ENCODE results near the gene PRELP. TPM values are rescaled to one million over a fixed set of nuclear protein-coding genes. Genes with fewer than 3 reads are reported as not detected.
"Not testable (repeated sequence)": the region's sequence is repeated elsewhere in the genome, so short reads cannot be mapped to it uniquely, and the experiment has no call there.

PRELP gene
- total RNA-seq, 2 donors from 2014 or later = not detected

- Mint-ChIP-seq H3K4me1 (ENCODE audit: low read depth) (no peaks in the 10 kb centered on the region), H3K9me3 (peaks cover 2% of the 10 kb centered on the region in 2 donors), H3K27me3 (ENCODE audit: low read depth) (peaks cover 33% of the 10 kb centered on the region)
Measured at GRCh38 chr1:203447151-203447550, 28.5 kb upstream of the PRELP start.

GRCh38 chr1:203447598-203447997 lies 28.0 kb upstream of the PRELP start:
- H3K27ac Mint-ChIP-seq; H3K36me3 Mint-ChIP-seq (ENCODE audit: insufficient read depth in 2 of 2); DNase-seq; H3K4me3 Mint-ChIP-seq; H3K9me3 Mint-ChIP-seq; H3K4me1 Mint-ChIP-seq (ENCODE audit: low read depth); ATAC-seq (replicated peaks in 1 of 2): not testable (repeated sequence)
- peaks cover 35% of the 10 kb centered on the region for H3K27me3 Mint-ChIP-seq (ENCODE audit: low read depth)

More at GRCh38 chr1:203447151-203447550, 28.5 kb upstream of the PRELP start:
- no peak overlapping the region for H3K4me3 Mint-ChIP-seq
- DNase-seq (no peak), ATAC-seq (replicated peaks in 1 of 2) (no peak)
- H3K36me3 Mint-ChIP-seq (ENCODE audit: insufficient read depth in 2 of 2) = peaks cover 0 to 1% of the 10 kb centered on the region in 2 donors
- H3K27ac Mint-ChIP-seq = no peak overlapping the region

GRCh38 chr1:203448521-203449061 lies 27.0 kb upstream of the PRELP start:
- H3K4me3 Mint-ChIP-seq = no peak overlapping the region
- H3K27ac Mint-ChIP-seq = no peak overlapping the region
- H3K4me1 Mint-ChIP-seq (ENCODE audit: low read depth) = no peaks in the 10 kb centered on the region
- H3K36me3 Mint-ChIP-seq (ENCODE audit: insufficient read depth in 2 of 2) = peaks cover 0 to 1% of the 10 kb centered on the region in 2 donors
- peaks cover 2% of the 10 kb centered on the region in 2 donors for H3K9me3 Mint-ChIP-seq
- peaks cover 34% of the 10 kb centered on the region for H3K27me3 Mint-ChIP-seq (ENCODE audit: low read depth)
- ATAC-seq (replicated peaks in 1 of 2) (no peak), DNase-seq (no peak)

- Mint-ChIP-seq H3K27ac (no peak overlapping the region), H3K27me3 (ENCODE audit: low read depth) (peaks cover 34% of the 10 kb centered on the region), H3K4me1 (ENCODE audit: low read depth) (no peaks in the 10 kb centered on the region), H3K36me3 (ENCODE audit: insufficient read depth in 2 of 2) (peaks cover under 1 to 1% of the 10 kb centered on the region in 2 donors), H3K4me3 (no peak overlapping the region), H3K9me3 (peaks cover under 1 to 1% of the 10 kb centered on the region in 2 donors)
- ATAC-seq (replicated peaks in 1 of 2) (no peak), DNase-seq (no peak)
Measured at GRCh38 chr1:203450001-203450400, 25.6 kb upstream of the PRELP start.

GRCh38 chr1:203450479-203451149 lies 25.0 kb upstream of the PRELP start:
- peaks cover 0 to 1% of the 10 kb centered on the region in 2 donors for H3K36me3 Mint-ChIP-seq (ENCODE audit: insufficient read depth in 2 of 2)
- no peak overlapping the region for H3K4me3 Mint-ChIP-seq
- ATAC-seq (replicated peaks in 1 of 2) (no peak), DNase-seq (no peak)
- H3K27ac Mint-ChIP-seq = no peak overlapping the region
- no peaks in the 10 kb centered on the region for H3K4me1 Mint-ChIP-seq (ENCODE audit: low read depth)
- no peaks in the 10 kb centered on the region for H3K9me3 Mint-ChIP-seq
- H3K27me3 Mint-ChIP-seq (ENCODE audit: low read depth) = peaks cover 34% of the 10 kb centered on the region

- peaks cover 0 to 1% of the 10 kb centered on the region in 2 donors for H3K36me3 Mint-ChIP-seq (ENCODE audit: insufficient read depth in 2 of 2)
- DNase-seq (no peak), ATAC-seq (replicated peaks in 1 of 2) (no peak)
- H3K9me3 Mint-ChIP-seq = no peaks in the 10 kb centered on the region
- no peak overlapping the region for H3K4me3 Mint-ChIP-seq
- no peaks in the 10 kb centered on the region for H3K4me1 Mint-ChIP-seq (ENCODE audit: low read depth)
- H3K27ac Mint-ChIP-seq = no peak overlapping the region
- peaks cover 34% of the 10 kb centered on the region for H3K27me3 Mint-ChIP-seq (ENCODE audit: low read depth)
Measured at GRCh38 chr1:203451836-203452784, 23.5 kb upstream of the PRELP start.

GRCh38 chr1:203453016-203453415 lies 22.6 kb upstream of the PRELP start:
- ATAC-seq (replicated peaks in 1 of 2) = no peak

GRCh38 chr1:203453616-203454015 lies 22.0 kb upstream of the PRELP start:
- ATAC-seq (replicated peaks in 1 of 2) = no peak
- Mint-ChIP-seq H3K4me1 (ENCODE audit: low read depth) (no peaks in the 10 kb centered on the region), H3K27ac (no peak overlapping the region), H3K27me3 (ENCODE audit: low read depth) (peaks cover 27% of the 10 kb centered on the region), H3K36me3 (ENCODE audit: insufficient read depth in 2 of 2) (peaks cover 0 to 1% of the 10 kb centered on the region in 2 donors), H3K4me3 (no peak overlapping the region), H3K9me3 (no peaks in the 10 kb centered on the region)
- DNase-seq = no peak

More at GRCh38 chr1:203453016-203453415, 22.6 kb upstream of the PRELP start:
- H3K36me3 Mint-ChIP-seq (ENCODE audit: insufficient read depth in 2 of 2) = peaks cover 0 to 1% of the 10 kb centered on the region in 2 donors
- no peaks in the 10 kb centered on the region for H3K4me1 Mint-ChIP-seq (ENCODE audit: low read depth)
- no peak for DNase-seq
- H3K9me3 Mint-ChIP-seq = no peaks in the 10 kb centered on the region
- no peak overlapping the region for H3K27ac Mint-ChIP-seq
- peaks cover 29% of the 10 kb centered on the region for H3K27me3 Mint-ChIP-seq (ENCODE audit: low read depth)
- H3K4me3 Mint-ChIP-seq = no peak overlapping the region

GRCh38 chr1:203454986-203455471 lies 20.6 kb upstream of the PRELP start:
- Mint-ChIP-seq H3K4me1 (ENCODE audit: low read depth) (no peaks in the 10 kb centered on the region), H3K36me3 (ENCODE audit: insufficient read depth in 2 of 2) (peaks cover 0 to 1% of the 10 kb centered on the region in 2 donors), H3K4me3 (no peak overlapping the region), H3K27ac (no peak overlapping the region), H3K27me3 (ENCODE audit: low read depth) (peaks cover 23% of the 10 kb centered on the region), H3K9me3 (no peaks in the 10 kb centered on the region)
- DNase-seq (no peak), ATAC-seq (replicated peaks in 1 of 2) (no peak)

GRCh38 chr1:203455706-203456105 lies 19.9 kb upstream of the PRELP start:
- Mint-ChIP-seq H3K36me3 (ENCODE audit: insufficient read depth in 2 of 2) (peaks cover 0 to 1% of the 10 kb centered on the region in 2 donors), H3K9me3 (no peaks in the 10 kb centered on the region), H3K4me3 (no peak overlapping the region), H3K27me3 (ENCODE audit: low read depth) (peaks cover 19% of the 10 kb centered on the region), H3K4me1 (ENCODE audit: low read depth) (no peaks in the 10 kb centered on the region), H3K27ac (no peak overlapping the region)
- DNase-seq (no peak), ATAC-seq (replicated peaks in 1 of 2) (no peak)

- Mint-ChIP-seq H3K27me3 (ENCODE audit: low read depth) (peaks cover 17% of the 10 kb centered on the region), H3K4me3 (no peak overlapping the region), H3K9me3 (no peaks in the 10 kb centered on the region), H3K36me3 (ENCODE audit: insufficient read depth in 2 of 2) (peaks cover 0 to 1% of the 10 kb centered on the region in 2 donors), H3K27ac (no peak overlapping the region), H3K4me1 (ENCODE audit: low read depth) (no peaks in the 10 kb centered on the region)
- no peak for ATAC-seq (replicated peaks in 1 of 2)
- DNase-seq = no peak
Measured at GRCh38 chr1:203456577-203456976, 19.0 kb upstream of the PRELP start.

GRCh38 chr1:203458078-203458477 lies 17.5 kb upstream of the PRELP start:
- Mint-ChIP-seq H3K36me3 (ENCODE audit: insufficient read depth in 2 of 2) (peaks cover 0 to 1% of the 10 kb centered on the region in 2 donors), H3K4me1 (ENCODE audit: low read depth) (no peaks in the 10 kb centered on the region), H3K9me3 (no peaks in the 10 kb centered on the region), H3K27me3 (ENCODE audit: low read depth) (peaks cover 6% of the 10 kb centered on the region), H3K4me3 (no peak overlapping the region), H3K27ac (no peak overlapping the region)
- DNase-seq (no peak), ATAC-seq (replicated peaks in 1 of 2) (no peak)

GRCh38 chr1:203459671-203460201 lies 15.9 kb upstream of the PRELP start:
- DNase-seq (no peak), ATAC-seq (replicated peaks in 1 of 2) (no peak)
- no peak overlapping the region for H3K27ac Mint-ChIP-seq
- H3K9me3 Mint-ChIP-seq = no peaks in the 10 kb centered on the region
- no peak overlapping the region for H3K4me3 Mint-ChIP-seq
- no peaks in the 10 kb centered on the region for H3K36me3 Mint-ChIP-seq (ENCODE audit: insufficient read depth in 2 of 2)
- no peaks in the 10 kb centered on the region for H3K4me1 Mint-ChIP-seq (ENCODE audit: low read depth)
- peaks cover 16% of the 10 kb centered on the region for H3K27me3 Mint-ChIP-seq (ENCODE audit: low read depth)

Measured in activated T-cell treated with anti-CD3 and anti-CD28 coated beads, Interleukin-2, amount 50 U/mL, for 72 hours (primary cell).